Liver (tissue), 9 donors: ENCODE data around the gene ATOH8. TPM values are rescaled to one million over a fixed set of nuclear protein-coding genes. Genes with fewer than 3 reads are reported as not detected.

Experiments used
- DNase-seq: peaks from one replicate; pipeline ENCODE4 v3.0.0-alpha.2; 2017; ENCODE audit warnings: low spot score
- H3K27ac ChIP-seq, 2 donors: one replicate each; pipeline ENCODE4 v1.7.0; 2013; ENCODE audit warnings: inconsistent platforms in 2 of 2, low read length in 2 of 2, control low read depth in 1 of 2, low read depth in 1 of 2, mild to moderate bottlenecking in 1 of 2
- H3K27me3 ChIP-seq, 4 donors: one replicate each; pipeline versions ENCODE4 v1.6.1 to v1.7.0; 2013; ENCODE audit warnings: low read length in 3 of 4, inconsistent platforms in 1 of 4, mild to moderate bottlenecking in 1 of 4, moderate library complexity in 1 of 4; ENCODE audit not compliant: control insufficient read depth in 4 of 4, insufficient read depth in 4 of 4
- H3K36me3 ChIP-seq, 4 donors: one replicate each; pipeline versions ENCODE4 v1.6.1 to v1.7.0; 2013; ENCODE audit warnings: low read length in 3 of 4, mild to moderate bottlenecking in 3 of 4, low read depth in 1 of 4, moderate library complexity in 1 of 4; ENCODE audit not compliant: control insufficient read depth in 4 of 4, insufficient read depth in 3 of 4
- H3K4me1 ChIP-seq, 4 donors: one replicate each; pipeline versions ENCODE4 v1.6.1 to v1.7.0; 2013; ENCODE audit warnings: low read length in 3 of 4, mild to moderate bottlenecking in 3 of 4, moderate library complexity in 1 of 4; ENCODE audit not compliant: control insufficient read depth in 4 of 4, insufficient read depth in 4 of 4
- H3K4me3 ChIP-seq, 3 donors: one replicate each; pipeline versions ENCODE4 v1.6.1 to v1.7.0; 2013; ENCODE audit warnings: low read length in 3 of 3, control low read depth in 1 of 3, low read depth in 1 of 3, mild to moderate bottlenecking in 1 of 3
- H3K9ac ChIP-seq, 2 donors: one replicate each; pipeline ENCODE4 v1.7.0; 2013; ENCODE audit warnings: low read length in 2 of 2, mild to moderate bottlenecking in 2 of 2, moderate library complexity in 2 of 2, control low read depth in 1 of 2, low read depth in 1 of 2
- H3K9me3 ChIP-seq, 4 donors: one replicate each; pipeline versions ENCODE4 v1.6.1 to v1.7.0; 2013; ENCODE audit warnings: low read length in 3 of 4; ENCODE audit not compliant: control insufficient read depth in 4 of 4
- EGR1 ChIP-seq, 2 donors: IDR thresholded peaks; 2 replicates each; pipeline ENCODE4 v1.6.1; 2016 to 2018; ENCODE audit warnings: antibody characterized with exemption in 2 of 2, low read depth in 2 of 2
- FOXA1 ChIP-seq: IDR thresholded peaks from 2 replicates; pipeline ENCODE4 v1.6.1; 2016; ENCODE audit warnings: antibody characterized with exemption
- FOXA2 ChIP-seq: IDR thresholded peaks from 2 replicates; pipeline ENCODE4 v1.6.1; 2016; ENCODE audit warnings: antibody characterized with exemption
- HNF4A ChIP-seq, 2 donors: conservative IDR thresholded peaks; 2 replicates each; pipeline ENCODE4 v1.6.1; 2016; ENCODE audit warnings: antibody characterized with exemption in 2 of 2, mild to moderate bottlenecking in 2 of 2
- HNF4G ChIP-seq: IDR thresholded peaks from 2 replicates; pipeline ENCODE4 v1.6.1; 2016; ENCODE audit warnings: antibody characterized with exemption
- JUND ChIP-seq, 2 donors: IDR thresholded peaks; 2 replicates each; pipeline ENCODE4 v1.6.1; 2016; ENCODE audit warnings: antibody characterized with exemption in 2 of 2
- NR2F2 ChIP-seq: IDR thresholded peaks from 2 replicates; pipeline ENCODE4 v1.6.1; 2016; ENCODE audit warnings: antibody characterized with exemption
- RAD21 ChIP-seq, 2 donors: IDR thresholded peaks; 2 replicates each; pipeline ENCODE4 v1.6.1; 2016; ENCODE audit warnings: antibody characterized with exemption in 2 of 2, mild to moderate bottlenecking in 2 of 2
- RXRA ChIP-seq, 2 donors: IDR thresholded peaks; 2 replicates each; pipeline ENCODE4 v1.6.1; 2017 to 2018; ENCODE audit warnings: antibody characterized with exemption in 2 of 2, mild to moderate bottlenecking in 1 of 2
- SP1 ChIP-seq: IDR thresholded peaks from 2 replicates; pipeline ENCODE4 v1.6.1; 2018; ENCODE audit warnings: antibody characterized with exemption, mild to moderate bottlenecking
- TAF1 ChIP-seq: conservative IDR thresholded peaks from 2 replicates; pipeline ENCODE4 v1.6.1; 2016; ENCODE audit warnings: antibody characterized with exemption, mild to moderate bottlenecking
- YY1 ChIP-seq: IDR thresholded peaks from 2 replicates; pipeline ENCODE4 v1.6.1; 2016; ENCODE audit warnings: antibody characterized with exemption, mild to moderate bottlenecking
- WGBS: extraction: QIAGEN DNeasy Blood & Tissue Kit; methylation state at CpG from one replicate; pipeline ENCODE4 v1.1.7; 2013; 5-methylcytosine and 5-hydroxymethylcytosine counted together
- polyA plus RNA-seq, 2 donors: library from polyadenylated mRNA; stranded (reverse) in 1 of 2; unstranded in 1 of 2; fragments of 200-250 nt in 1 of 2; fragments of >200 nt in 1 of 2; fragmentation: Nextera tagmentation in 1 of 2; extraction: Ambion mirVana in 1 of 2; gene quantifications; one replicate each; pipeline versions ENCODE4 v1.2.1 to v1.2.3, GENCODE V29; 2013 to 2015
- total RNA-seq, 2 donors: library from RNA; depleted of rRNA; stranded (reverse); fragments of >200 nt; gene quantifications; one replicate each; pipeline ENCODE4 v1.2.3, GENCODE V29; 2014
- TF ChIP-seq, protein P1 (sequence below): IDR thresholded peaks from 2 replicates; pipeline ENCODE4 v1.6.1; 2016; ENCODE audit warnings: antibody characterized with exemption, mild to moderate bottlenecking
- TF ChIP-seq, protein P2 (sequence below): IDR thresholded peaks from 2 replicates; pipeline ENCODE4 v1.6.1; 2016; ENCODE audit warnings: antibody characterized with exemption
- TF ChIP-seq, protein P3 (sequence below): IDR thresholded peaks from 2 replicates; pipeline ENCODE4 v1.6.1; 2016; ENCODE audit warnings: antibody characterized with exemption
- TF ChIP-seq, protein P4 (sequence below): IDR thresholded peaks from 2 replicates; pipeline ENCODE4 v1.6.1; 2016; ENCODE audit warnings: antibody characterized with exemption
- donor health status: healthy.
- donor health status: healthy.
- donor health status: healthy.
- donor health status: healthy.
- donor health status: healthy.

ATOH8 gene
- total and polyA plus RNA-seq, 4 donors: 0.33 to 37.7 (median 26.8) TPM

DNA sequence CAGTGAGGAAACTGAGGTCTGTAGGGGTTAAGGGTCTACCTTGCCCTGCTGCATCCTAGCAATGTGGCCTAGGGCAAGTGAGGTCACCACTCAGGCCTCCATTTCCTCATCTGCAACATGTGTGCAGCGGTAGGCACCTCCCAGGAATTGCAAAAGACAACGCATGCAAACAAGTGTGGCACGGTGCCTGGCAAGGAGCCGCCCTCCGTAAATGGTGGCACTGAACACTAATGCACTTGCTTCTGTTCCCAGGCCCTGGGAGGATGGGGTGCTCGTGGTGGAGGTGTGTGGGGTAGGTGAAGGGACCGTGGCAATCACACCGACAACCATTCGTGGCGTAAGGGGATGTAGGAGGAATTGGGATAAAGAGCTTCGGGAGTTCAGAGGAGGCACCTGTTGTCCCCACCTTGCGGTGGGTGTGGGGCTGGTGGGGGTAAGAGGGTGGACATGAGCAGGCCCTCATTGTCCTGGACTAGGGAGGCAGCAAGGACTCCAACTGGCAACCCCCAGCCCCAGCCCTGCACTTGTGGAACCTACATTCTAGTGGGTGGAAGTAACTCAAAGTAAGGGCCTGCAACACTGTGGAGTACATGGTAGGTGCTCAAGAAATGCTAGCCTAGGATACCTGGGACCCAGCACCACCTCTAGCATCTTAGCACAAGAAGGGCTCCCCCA is 26.0 kb downstream of the ATOH8 start:
- Histone ChIP-seq H3K27ac (peak overlapping the region; percentile 11 to 15), H3K4me1 (peaks cover 2 to 34% (median 22%) of the 10 kb centered on the region in 4 donors), H3K27me3 (no peaks in the 10 kb centered on the region), H3K36me3 (peaks cover 0 to 6% (median under 1%) of the 10 kb centered on the region in 4 donors), H3K9me3 (no peaks in the 10 kb centered on the region), H3K4me3 (no peak overlapping the region), H3K9ac (no peak overlapping the region)
- TF ChIP-seq TAF1 (no peak), RXRA (IDR thresholded peaks at IDR 0.05) (peak; percentile 95 to 96), NR2F2 (no peak), HNF4A (conservative IDR thresholded peaks at IDR 0.05) (peak; percentile 62 to 72), RAD21 (IDR thresholded peaks at IDR 0.05) (peak in 1 of 2 donors; percentile 45), FOXA2 (peak; percentile 35), SP1 (peak; percentile 69), HNF4G (no peak), JUND (IDR thresholded peaks at IDR 0.05) (peak; percentile 45), FOXA1 (no peak), YY1 (peak; percentile 91)
- TF ChIP-seq, protein P1, sequence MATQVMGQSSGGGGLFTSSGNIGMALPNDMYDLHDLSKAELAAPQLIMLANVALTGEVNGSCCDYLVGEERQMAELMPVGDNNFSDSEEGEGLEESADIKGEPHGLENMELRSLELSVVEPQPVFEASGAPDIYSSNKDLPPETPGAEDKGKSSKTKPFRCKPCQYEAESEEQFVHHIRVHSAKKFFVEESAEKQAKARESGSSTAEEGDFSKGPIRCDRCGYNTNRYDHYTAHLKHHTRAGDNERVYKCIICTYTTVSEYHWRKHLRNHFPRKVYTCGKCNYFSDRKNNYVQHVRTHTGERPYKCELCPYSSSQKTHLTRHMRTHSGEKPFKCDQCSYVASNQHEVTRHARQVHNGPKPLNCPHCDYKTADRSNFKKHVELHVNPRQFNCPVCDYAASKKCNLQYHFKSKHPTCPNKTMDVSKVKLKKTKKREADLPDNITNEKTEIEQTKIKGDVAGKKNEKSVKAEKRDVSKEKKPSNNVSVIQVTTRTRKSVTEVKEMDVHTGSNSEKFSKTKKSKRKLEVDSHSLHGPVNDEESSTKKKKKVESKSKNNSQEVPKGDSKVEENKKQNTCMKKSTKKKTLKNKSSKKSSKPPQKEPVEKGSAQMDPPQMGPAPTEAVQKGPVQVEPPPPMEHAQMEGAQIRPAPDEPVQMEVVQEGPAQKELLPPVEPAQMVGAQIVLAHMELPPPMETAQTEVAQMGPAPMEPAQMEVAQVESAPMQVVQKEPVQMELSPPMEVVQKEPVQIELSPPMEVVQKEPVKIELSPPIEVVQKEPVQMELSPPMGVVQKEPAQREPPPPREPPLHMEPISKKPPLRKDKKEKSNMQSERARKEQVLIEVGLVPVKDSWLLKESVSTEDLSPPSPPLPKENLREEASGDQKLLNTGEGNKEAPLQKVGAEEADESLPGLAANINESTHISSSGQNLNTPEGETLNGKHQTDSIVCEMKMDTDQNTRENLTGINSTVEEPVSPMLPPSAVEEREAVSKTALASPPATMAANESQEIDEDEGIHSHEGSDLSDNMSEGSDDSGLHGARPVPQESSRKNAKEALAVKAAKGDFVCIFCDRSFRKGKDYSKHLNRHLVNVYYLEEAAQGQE: no peak
- TF ChIP-seq, protein P2, sequence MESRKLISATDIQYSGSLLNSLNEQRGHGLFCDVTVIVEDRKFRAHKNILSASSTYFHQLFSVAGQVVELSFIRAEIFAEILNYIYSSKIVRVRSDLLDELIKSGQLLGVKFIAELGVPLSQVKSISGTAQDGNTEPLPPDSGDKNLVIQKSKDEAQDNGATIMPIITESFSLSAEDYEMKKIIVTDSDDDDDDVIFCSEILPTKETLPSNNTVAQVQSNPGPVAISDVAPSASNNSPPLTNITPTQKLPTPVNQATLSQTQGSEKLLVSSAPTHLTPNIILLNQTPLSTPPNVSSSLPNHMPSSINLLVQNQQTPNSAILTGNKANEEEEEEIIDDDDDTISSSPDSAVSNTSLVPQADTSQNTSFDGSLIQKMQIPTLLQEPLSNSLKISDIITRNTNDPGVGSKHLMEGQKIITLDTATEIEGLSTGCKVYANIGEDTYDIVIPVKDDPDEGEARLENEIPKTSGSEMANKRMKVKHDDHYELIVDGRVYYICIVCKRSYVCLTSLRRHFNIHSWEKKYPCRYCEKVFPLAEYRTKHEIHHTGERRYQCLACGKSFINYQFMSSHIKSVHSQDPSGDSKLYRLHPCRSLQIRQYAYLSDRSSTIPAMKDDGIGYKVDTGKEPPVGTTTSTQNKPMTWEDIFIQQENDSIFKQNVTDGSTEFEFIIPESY: no peak
- TF ChIP-seq, protein P3, sequence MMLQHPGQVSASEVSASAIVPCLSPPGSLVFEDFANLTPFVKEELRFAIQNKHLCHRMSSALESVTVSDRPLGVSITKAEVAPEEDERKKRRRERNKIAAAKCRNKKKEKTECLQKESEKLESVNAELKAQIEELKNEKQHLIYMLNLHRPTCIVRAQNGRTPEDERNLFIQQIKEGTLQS: peak; percentile 56
- WGBS: 64% methylated on average over 12 of the region's 12 CpGs
- no peak for DNase-seq

DNA sequence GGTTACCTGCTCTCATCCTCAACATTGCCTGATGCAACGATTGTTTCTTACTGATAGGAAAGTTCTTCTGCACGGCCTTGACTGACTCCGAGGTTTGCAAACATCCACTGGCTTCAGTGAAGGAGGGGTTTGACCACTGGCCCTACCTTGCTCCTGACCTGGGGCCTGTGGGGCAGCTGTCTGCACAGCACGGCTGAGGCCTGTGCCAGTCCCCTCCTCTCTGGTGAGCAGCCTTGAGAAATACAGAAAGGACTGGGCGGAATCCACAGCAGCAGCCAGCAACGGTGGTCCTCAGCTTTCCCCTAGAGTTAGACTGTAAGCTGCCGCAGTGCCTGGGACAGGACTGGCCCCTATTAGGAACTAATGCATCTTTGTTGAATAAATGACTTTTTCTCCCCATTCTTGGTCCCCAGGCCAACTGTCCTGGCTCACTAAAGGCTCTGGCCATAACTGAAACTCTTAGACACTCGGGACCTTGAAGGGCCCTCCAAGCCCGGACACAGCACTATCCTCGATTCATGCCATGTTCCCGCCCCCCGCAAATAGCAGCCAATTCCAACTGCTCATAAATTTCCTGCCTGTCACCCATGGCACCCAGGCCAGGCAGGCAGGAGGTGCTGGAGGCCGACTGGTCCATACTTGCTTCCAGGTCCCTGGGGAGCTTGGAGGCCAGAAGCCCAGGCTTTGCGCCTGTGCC is 26.7 kb downstream of the ATOH8 start:
- 90% methylated on average over 14 of the region's 14 CpGs for WGBS
- Histone ChIP-seq H3K27ac (no peak overlapping the region), H3K9ac (no peak overlapping the region), H3K4me1 (peaks cover 2 to 36% (median 25%) of the 10 kb centered on the region in 4 donors), H3K27me3 (no peaks in the 10 kb centered on the region), H3K4me3 (no peak overlapping the region), H3K9me3 (no peaks in the 10 kb centered on the region), H3K36me3 (peaks cover 0 to 6% (median under 1%) of the 10 kb centered on the region in 4 donors)
- DNase-seq: no peak
- TF ChIP-seq NR2F2: no peak
- TF ChIP-seq, protein P4, sequence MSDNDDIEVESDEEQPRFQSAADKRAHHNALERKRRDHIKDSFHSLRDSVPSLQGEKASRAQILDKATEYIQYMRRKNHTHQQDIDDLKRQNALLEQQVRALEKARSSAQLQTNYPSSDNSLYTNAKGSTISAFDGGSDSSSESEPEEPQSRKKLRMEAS: no peak
- TF ChIP-seq, protein P2: no peak
- no peak for TF ChIP-seq TAF1
- no peak for TF ChIP-seq SP1
- no peak for TF ChIP-seq HNF4G
- no peak for TF ChIP-seq FOXA2
- no peak for TF ChIP-seq EGR1 (IDR thresholded peaks at IDR 0.05; ENCODE audit: low read depth in 2 of 2)
- TF ChIP-seq, protein P1: no peak
